IPS-18a (cell line): Measurements from ENCODE around the gene CBARP.
A peak's percentile ranks its signal among the peaks of the same experiment; 100 is the strongest.

Experiments used
- H3K27ac ChIP-seq: one replicate; pipeline ENCODE4 v1.5.1; 2013; ENCODE audit warnings: low read length
- H3K27me3 ChIP-seq: one replicate; pipeline ENCODE4 v1.6.1; 2013; ENCODE audit warnings: mild to moderate bottlenecking, low read length; ENCODE audit not compliant: control insufficient read depth, insufficient read depth
- H3K36me3 ChIP-seq: one replicate; pipeline ENCODE4 v1.6.1; 2013; ENCODE audit warnings: low read depth, low read length; ENCODE audit not compliant: control insufficient read depth
- H3K4me1 ChIP-seq: one replicate; pipeline ENCODE4 v1.6.1; 2013; ENCODE audit warnings: low read depth, low read length; ENCODE audit not compliant: control insufficient read depth
- H3K4me3 ChIP-seq: one replicate; pipeline ENCODE4 v1.5.1; 2013; ENCODE audit warnings: low read length
- H3K9ac ChIP-seq: one replicate; pipeline ENCODE4 v1.6.1; 2013; ENCODE audit warnings: mild to moderate bottlenecking, low read length, moderate library complexity
- H3K9me3 ChIP-seq: one replicate; pipeline ENCODE4 v1.6.1; 2013; ENCODE audit warnings: low read depth, low read length; ENCODE audit not compliant: control insufficient read depth

The CBARP gene

DNA sequence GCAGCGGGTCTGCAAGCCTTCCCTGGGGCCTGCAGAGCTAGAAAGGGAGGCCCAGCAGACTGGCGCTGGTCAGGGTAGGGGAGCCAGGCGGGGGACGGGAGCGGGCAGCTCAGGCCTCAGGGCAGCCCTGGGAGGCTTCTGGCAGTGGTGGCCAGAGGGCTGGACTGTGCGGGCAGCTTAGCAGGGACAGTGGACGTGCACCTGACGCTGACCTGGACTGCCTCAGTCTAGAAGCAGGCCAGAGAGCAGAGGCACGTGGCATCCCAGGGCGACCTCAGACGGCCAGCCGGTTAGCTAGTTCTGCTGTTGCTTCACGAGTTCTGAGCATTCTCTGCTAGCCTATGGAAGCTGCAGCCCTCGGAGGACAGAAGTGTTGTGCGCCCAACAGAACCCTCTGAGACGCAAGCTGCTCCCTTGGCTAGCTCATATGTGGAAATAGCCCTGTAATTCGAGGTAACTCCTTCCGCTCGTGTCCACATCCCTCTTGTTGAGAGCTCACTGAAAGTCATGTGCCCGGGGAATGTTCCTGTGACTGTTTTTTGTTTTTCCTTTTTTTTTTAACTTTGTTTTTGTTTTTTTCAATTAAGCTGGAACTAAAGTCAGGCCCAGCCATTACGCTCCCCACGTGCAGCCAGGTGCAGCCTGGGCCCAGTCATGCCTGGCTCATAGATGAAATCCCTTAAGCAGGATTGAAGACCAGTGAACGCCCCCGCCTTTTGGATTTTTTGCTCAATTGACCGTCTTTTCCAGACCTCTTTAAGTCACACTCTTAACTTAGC is 35.6 kb upstream of the CBARP start:
- H3K9me3 ChIP-seq, result no peaks in the 10 kb centered on the region
- no peaks in the 10 kb centered on the region for H3K27me3 ChIP-seq
- no peak overlapping the region for H3K27ac ChIP-seq
- H3K36me3 ChIP-seq, result peaks cover 46% of the 10 kb centered on the region
- H3K4me3 ChIP-seq, result no peak overlapping the region
- H3K4me1 ChIP-seq, result peaks cover 15% of the 10 kb centered on the region
- no peak overlapping the region for H3K9ac ChIP-seq

DNA sequence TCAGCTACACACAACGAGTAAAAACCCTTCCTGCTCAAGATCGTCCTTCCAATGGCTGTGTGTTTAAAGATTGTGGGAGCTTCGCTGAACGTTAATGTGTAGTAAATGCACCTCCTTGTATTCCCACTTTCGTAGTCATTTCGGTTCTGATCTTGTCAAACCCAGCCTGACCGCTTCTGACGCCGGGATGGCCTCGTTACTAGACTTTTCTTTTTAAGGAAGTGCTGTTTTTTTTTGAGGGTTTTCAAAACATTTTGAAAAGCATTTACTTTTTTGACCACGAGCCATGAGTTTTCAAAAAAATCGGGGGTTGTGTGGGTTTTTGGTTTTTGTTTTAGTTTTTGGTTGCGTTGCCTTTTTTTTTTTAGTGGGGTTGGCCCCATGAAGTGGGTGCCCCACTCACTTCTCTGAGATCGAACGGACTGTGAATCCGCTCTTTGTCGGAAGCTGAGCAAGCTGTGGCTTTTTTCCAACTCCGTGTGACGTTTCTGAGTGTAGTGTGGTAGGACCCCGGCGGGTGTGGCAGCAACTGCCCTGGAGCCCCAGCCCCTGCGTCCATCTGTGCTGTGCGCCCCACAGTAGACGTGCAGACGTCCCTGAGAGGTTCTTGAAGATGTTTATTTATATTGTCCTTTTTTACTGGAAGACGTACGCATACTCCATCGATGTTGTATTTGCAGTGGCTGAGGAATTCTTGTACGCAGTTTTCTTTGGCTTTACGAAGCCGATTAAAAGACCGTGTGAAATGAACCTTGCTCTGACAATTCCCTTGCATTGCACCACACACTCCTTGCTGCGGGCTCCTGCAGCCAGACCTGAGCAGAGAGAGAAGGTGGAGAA is 34.8 kb upstream of the CBARP start:
- Histone ChIP-seq H3K27ac (no peak overlapping the region), H3K4me3 (no peak overlapping the region), H3K36me3 (peaks cover 46% of the 10 kb centered on the region), H3K9me3 (no peaks in the 10 kb centered on the region), H3K27me3 (peaks cover 5% of the 10 kb centered on the region), H3K4me1 (peaks cover 23% of the 10 kb centered on the region), H3K9ac (no peak overlapping the region)

DNA sequence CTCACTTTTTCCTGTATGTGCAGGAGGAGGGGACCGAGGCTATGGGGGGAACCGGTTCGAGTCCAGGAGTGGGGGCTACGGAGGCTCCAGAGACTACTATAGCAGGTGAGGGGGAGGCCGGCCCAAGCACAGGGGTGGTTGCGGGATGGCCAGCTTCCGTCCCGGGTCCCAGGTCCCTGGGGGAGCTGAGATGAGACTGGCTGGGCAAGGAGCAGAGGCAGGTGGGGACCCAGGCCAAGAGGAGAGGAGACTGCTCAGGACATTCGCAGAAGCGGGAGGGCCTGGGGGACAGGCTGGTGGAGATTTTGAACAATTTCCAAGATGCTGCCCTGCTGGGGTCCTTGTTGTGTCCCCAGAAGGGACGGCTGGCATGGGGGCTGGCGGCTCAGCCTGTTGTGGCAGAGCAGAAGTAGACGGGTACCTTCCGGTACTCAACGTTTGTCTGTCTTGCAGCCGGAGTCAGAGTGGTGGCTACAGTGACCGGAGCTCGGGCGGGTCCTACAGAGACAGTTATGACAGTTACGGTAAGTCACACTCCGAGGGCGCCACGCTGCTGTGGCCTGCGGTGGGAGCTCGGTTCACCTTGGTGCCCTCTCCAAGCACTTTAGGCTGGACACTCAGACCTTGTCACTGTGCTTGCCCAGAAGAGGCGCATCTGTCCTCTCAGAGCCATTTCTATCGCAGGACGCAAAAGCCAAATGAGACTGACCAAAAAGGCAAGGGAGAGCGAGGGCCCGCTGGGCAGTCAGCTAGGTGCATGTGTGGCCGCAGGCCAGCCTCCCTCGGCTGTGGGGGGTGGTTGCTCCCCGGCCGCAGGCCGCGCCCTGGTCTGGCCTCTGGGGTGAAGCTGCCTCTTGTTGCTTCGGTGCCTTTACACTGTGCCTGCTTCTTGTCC is 34.0 kb upstream of the CBARP start:
- peaks cover 24% of the 10 kb centered on the region for H3K4me1 ChIP-seq
- H3K36me3 ChIP-seq, result peaks cover 46% of the 10 kb centered on the region

DNA sequence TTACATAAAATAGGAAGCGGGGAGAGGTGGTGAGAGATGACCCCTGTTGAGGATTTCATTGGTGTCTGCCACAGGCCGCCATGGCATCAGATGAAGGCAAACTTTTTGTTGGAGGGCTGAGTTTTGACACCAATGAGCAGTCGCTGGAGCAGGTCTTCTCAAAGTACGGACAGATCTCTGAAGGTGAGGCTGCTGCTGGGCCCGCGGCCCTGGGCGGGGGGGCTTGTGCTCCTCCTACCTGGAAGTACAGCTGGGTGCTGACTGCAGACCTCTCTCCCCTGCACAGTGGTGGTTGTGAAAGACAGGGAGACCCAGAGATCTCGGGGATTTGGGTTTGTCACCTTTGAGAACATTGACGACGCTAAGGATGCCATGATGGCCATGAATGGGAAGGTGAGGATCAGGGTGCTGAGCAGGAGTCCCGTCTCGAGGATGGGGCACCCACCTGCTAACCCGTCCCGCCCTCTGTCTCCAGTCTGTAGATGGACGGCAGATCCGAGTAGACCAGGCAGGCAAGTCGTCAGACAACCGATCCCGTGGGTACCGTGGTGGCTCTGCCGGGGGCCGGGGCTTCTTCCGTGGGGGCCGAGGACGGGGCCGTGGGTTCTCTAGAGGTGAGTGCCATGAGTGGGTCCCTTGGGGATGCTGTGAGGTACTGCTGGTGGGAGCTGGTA is 33.2 kb upstream of the CBARP start:
- peak overlapping the region; percentile 97 for H3K9ac ChIP-seq
- peaks cover 12% of the 10 kb centered on the region for H3K27me3 ChIP-seq
- peaks cover 25% of the 10 kb centered on the region for H3K4me1 ChIP-seq
- peak overlapping the region; percentile 89 for H3K4me3 ChIP-seq
- peaks cover 46% of the 10 kb centered on the region for H3K36me3 ChIP-seq
- no peaks in the 10 kb centered on the region for H3K9me3 ChIP-seq
- no peak overlapping the region for H3K27ac ChIP-seq

More for the DNA sequence above, 34.0 kb upstream of the CBARP start:
- Histone ChIP-seq H3K27me3 (peaks cover 12% of the 10 kb centered on the region), H3K9ac (no peak overlapping the region), H3K27ac (no peak overlapping the region), H3K9me3 (no peaks in the 10 kb centered on the region), H3K4me3 (no peak overlapping the region)

DNA sequence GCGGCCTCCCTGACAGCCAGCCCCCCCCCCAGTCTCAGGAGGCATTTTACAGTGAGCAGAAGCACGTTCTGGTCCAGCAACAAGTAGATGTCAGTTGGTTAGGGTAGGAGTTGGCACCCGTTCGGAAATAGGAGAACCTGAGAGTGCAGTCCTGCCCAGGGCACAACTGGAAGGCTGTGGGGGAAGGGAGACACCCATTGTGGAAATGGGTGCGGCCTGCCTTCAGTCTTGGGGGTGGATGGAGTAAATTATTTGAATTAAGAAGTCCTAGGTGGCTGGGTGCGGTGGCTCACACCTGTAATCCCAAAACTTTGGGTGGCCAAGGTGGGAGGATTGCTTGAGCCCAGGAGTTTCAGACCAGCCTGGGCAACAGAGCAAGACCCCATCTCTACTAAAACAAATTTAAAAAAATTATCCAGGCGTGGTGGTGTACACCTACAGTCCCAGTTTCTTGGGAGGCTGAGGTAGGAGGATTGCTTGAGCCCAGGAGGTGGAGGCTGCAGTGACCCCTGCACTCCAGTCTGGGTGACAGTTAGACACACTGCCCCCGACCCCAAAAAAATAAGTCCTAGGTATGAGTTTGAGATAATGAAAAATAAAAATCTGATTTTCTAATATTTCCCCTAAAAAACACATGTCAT is 32.5 kb upstream of the CBARP start:
- H3K4me3 ChIP-seq, result peak overlapping the region; percentile 89
- H3K36me3 ChIP-seq, result peaks cover 46% of the 10 kb centered on the region
- peaks cover 28% of the 10 kb centered on the region for H3K4me1 ChIP-seq
- peak overlapping the region; percentile 87 for H3K27ac ChIP-seq
- peak overlapping the region; percentile 97 for H3K9ac ChIP-seq
- H3K9me3 ChIP-seq, result no peaks in the 10 kb centered on the region
- H3K27me3 ChIP-seq, result peaks cover 12% of the 10 kb centered on the region

DNA sequence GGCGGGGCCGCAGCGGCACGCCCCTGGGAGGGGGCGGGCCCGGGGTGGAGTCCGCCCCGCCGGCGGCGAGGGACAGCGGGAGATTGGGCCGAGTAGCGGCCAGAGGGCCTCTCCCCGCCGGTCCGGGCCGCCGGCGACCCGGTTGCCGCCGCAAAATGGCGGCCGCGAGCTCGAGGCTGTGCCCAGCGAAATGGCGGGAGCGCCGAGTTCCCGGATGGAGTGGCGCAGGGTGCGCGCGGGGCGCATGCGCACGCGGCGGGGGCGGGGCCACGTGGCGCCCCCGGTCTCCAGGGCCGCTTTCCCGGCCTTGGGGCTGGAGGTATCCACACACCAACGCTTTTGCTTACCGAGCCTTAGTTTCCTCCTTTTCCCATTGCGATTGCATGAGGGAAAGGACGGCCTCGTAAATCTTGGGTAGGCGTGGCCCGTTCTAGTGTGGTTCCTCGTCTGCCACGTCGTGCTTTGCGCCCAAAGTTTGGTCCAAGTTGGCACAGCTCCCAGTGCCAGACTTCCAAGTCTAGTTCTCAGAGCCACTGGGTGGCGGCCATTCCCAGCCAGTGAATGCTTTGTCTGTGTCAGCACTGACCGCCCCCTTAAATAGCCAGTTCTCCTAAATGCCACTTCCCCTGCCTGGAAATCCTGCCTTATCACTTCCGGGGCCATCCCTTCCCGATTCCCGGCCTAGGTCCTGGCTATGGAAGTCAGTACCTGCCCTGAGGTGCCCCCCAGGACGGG is 31.8 kb upstream of the CBARP start:
- peak overlapping the region; percentile 97 for H3K9ac ChIP-seq
- H3K27ac ChIP-seq, result peak overlapping the region; percentile 87
- peaks cover 35% of the 10 kb centered on the region for H3K4me1 ChIP-seq
- no peaks in the 10 kb centered on the region for H3K9me3 ChIP-seq
- peak overlapping the region; percentile 89 for H3K4me3 ChIP-seq
- peaks cover 12% of the 10 kb centered on the region for H3K27me3 ChIP-seq
- peaks cover 44% of the 10 kb centered on the region for H3K36me3 ChIP-seq

DNA sequence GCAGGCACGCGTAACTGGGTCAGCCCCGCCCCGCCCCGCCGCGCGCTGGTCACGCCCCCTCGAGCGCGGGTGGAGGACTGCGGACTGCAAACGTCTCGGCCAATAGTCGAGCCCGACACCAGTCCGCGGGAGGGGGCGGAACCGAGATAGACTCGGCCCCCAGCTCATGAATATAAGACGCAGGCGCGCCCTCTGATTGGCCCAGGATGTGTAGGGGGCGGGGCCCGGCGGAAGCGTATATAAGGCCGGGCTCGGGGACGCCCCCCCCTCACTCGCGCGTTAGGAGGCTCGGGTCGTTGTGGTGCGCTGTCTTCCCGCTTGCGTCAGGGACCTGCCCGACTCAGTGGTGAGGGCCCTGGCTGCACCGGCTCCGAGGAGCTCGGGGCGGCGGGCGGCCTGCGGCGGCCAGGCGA is 31.3 kb upstream of the CBARP start, which contains the start of gene CIRBP:
TSS of gene CIRBP (plus strand) at position 268 of the 413 bp plus-strand sequence. CDS start 1,602 bp downstream, outside the sequence.
- peaks cover 39% of the 10 kb centered on the region for H3K36me3 ChIP-seq
- peak within 1 kb of the TSS; percentile 97 for H3K9ac ChIP-seq
- H3K27me3 ChIP-seq, result peaks cover 12% of the 10 kb centered on the region
- H3K4me3 ChIP-seq, result peak within 1 kb of the TSS; percentile 89
- no peaks in the 10 kb centered on the region for H3K9me3 ChIP-seq
- peak within 1 kb of the TSS; percentile 87 for H3K27ac ChIP-seq
- H3K4me1 ChIP-seq, result peaks cover 38% of the 10 kb centered on the region

DNA sequence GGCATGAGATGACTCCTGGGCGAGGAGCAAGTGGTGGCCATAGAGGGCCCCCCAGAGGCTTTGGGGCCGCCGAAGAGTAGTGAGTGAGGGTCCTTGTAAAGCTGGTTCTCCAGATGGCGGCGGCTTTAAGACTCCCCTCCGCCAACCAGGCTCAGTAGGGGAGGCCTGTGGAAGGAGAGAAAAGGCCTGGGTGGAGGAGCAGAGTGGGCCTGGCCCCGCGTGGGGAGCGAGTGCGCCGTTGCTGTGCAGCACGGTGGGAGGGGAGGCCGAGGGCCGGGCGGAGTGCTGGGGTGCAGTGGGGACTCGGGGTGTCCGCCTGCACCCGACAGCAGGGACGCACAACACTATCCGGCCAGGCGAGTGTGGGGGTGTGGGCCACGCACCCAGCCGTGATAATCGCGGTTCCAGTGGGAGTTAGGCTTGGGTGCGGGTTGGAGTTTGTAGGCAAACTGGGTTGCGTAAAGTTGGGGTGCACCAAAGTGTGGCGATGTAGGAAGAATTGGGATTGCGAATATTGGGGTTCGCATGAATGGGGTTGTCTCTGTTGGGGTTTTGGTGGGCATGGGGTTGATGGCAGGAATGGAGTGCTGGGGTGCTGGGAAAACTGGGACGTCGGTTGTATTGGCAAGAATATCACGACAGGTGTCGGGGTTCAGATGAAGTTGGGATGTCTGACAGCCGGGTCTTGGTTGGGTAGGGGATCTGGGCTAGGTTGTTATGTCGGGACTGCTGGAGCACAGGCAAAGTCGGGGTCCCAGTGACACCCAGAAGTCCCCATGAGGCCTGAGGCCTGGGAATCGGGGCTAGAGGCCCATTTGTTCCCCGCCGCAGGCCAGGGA is 30.6 kb upstream of the CBARP start:
- H3K27ac ChIP-seq, result no peak overlapping the region
- H3K4me1 ChIP-seq, result peaks cover 33% of the 10 kb centered on the region
- H3K9me3 ChIP-seq, result no peaks in the 10 kb centered on the region
- peaks cover 32% of the 10 kb centered on the region for H3K36me3 ChIP-seq
- H3K4me3 ChIP-seq, result peak overlapping the region; percentile 29
- H3K27me3 ChIP-seq, result peaks cover 12% of the 10 kb centered on the region
- H3K9ac ChIP-seq, result no peak overlapping the region

DNA sequence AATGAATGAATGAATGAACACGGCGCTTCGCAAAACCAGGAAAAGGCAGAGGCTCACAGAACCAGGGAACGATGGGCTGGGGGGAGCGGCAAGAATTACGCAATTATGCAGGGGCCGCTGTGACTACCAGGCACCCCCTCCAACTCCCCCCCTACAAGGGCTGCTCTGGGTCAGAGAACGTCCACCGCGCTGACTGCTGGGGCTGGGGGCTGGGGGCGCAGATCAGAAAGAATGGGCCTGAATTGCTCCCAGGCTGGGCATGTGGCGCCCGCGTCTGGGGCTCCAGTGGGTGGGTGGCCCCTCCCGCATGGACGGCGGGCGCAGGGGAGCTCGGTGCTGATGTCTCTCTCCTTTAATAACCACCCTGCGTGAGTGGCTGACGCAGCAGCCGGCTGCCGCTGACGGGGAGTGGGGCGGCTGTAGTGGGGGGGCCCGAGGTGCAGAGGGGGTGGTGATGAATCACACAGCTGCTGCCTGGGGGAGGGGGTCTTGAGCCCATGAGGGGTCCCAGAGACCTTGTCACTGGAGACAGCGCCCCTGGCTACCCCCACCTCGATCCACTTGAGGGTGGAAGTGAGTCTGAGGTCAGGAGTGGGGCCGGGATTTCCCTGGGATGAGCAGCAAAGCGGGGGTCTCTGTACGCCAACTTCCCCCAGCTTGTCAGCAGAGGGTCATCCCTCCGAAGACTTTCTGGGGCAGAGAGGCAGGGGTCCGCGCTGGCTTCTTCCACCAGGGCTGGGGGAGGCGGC is 29.8 kb upstream of the CBARP start:
- H3K27ac ChIP-seq, result no peak overlapping the region

More for the DNA sequence above, 29.8 kb upstream of the CBARP start:
- Histone ChIP-seq H3K27me3 (peaks cover 12% of the 10 kb centered on the region), H3K36me3 (peaks cover 24% of the 10 kb centered on the region), H3K9me3 (no peaks in the 10 kb centered on the region), H3K9ac (no peak overlapping the region), H3K4me1 (peaks cover 38% of the 10 kb centered on the region), H3K4me3 (peak overlapping the region; percentile 48)
